ENCODE data around the gene CRYBG1. TPM values are rescaled to one million over a fixed set of nuclear protein-coding genes. Genes with fewer than 3 reads are reported as not detected.

The CRYBG1 gene
- total RNA-seq, 4 donors from 2014 or later: 102 to 127 (median 125) TPM

- TF ChIP-seq CTCF (IDR thresholded peaks at IDR 0.05) (no peak), POLR2A (IDR thresholded peaks at IDR 0.05) (no peak)
- intact Hi-C loops (cut with DNase I; ENCODE audit: low total_unique reads): no loop called here
- no peak overlapping the region for H3K4me3 ChIP-seq (ENCODE audit: low read depth, poor library complexity, severe bottlenecking)
- DNase-seq (ENCODE audit: low spot score in 2 of 2): no peak
- WGBS, 2 donors: 76 to 83% methylated on average over 3 of the region's 3 CpGs
These were observed 260.6 kb downstream of the CRYBG1 start for GRCh38 chr6:106620931-106621672.

Other genes starting within 250 kb of the CRYBG1 start
- 10 to 100 TPM; 15.5 to 19.4 (median 16.7) TPM for gene ATG5, start 35.0 kb upstream of the CRYBG1 start, total RNA-seq

Measured in lower leg skin (tissue), 4 donors.